PC-9 (cell line): ENCODE data around the gene SCAPER. TPM values are rescaled to one million over a fixed set of nuclear protein-coding genes. Genes with fewer than 3 reads are reported as not detected.
"Not testable (repeated sequence)": the region's sequence is repeated elsewhere in the genome, so short reads cannot be mapped to it uniquely, and the experiment has no call there.

Experiments
- BruUV-seq: library from RNA; stranded (reverse); fragments of 400-500 nt; replicated peaks from 2 replicates; lab custom pipeline; 2021; lab: Mats Ljungman, UMichigan
- CTCF ChIA-PET: fragments of 300-600 bp; sonication (Branson Sonifier 250); formaldehyde crosslinking; loops from one replicate; lab custom pipeline; 2022; ENCODE audit warnings: antibody characterized with exemption; lab: Charles Lee
- POLR2A ChIA-PET: fragments of 300-600 bp; sonication (Branson Sonifier 250); formaldehyde crosslinking; loops from one replicate; lab custom pipeline; 2022; ENCODE audit warnings: antibody characterized with exemption; ENCODE audit not compliant: unreplicated experiment; lab: Charles Lee
- DNase-seq, 2 experiments: peaks; one replicate each; pipeline versions ENCODE4 v3.0.0 to v3.0.0-alpha.2; 2015 to 2022; ENCODE audit warnings: mixed read lengths in 1 of 2
- H2AFZ ChIP-seq: fragments of 200-600 bp; sonication (generic); 2 replicates; pipeline ENCODE4 v1.8.1; 2017; ENCODE audit warnings: antibody characterized with exemption
- H3F3A ChIP-seq: fragments of 200-600 bp; sonication (generic); 2 replicates; pipeline ENCODE4 v1.8.1; 2017; ENCODE audit warnings: antibody characterized with exemption, mild to moderate bottlenecking, low read depth; ENCODE audit not compliant: insufficient read depth
- H3K27ac ChIP-seq: fragments of 200-600 bp; sonication (generic); 2 replicates; pipeline ENCODE4 v1.6.1; 2016; ENCODE audit warnings: mixed run types
- H3K27me3 ChIP-seq: fragments of 200-600 bp; sonication (generic); 2 replicates; pipeline ENCODE4 v1.6.1; 2016; ENCODE audit warnings: low read depth, mixed run types; ENCODE audit not compliant: insufficient read depth
- H3K36me3 ChIP-seq: fragments of 200-600 bp; sonication (generic); 2 replicates; pipeline ENCODE4 v1.6.1; 2016; ENCODE audit warnings: low read depth, mixed run types
- H3K4me1 ChIP-seq: fragments of 200-600 bp; sonication (generic); replicated peaks from 2 replicates; pipeline ENCODE4 v1.6.1; 2016; ENCODE audit warnings: mixed run types; ENCODE audit not compliant: insufficient read depth
- H3K4me2 ChIP-seq: fragments of 200-600 bp; sonication (generic); 2 replicates; pipeline ENCODE4 v1.6.1; 2017; ENCODE audit warnings: mixed run types
- H3K4me3 ChIP-seq: fragments of 200-600 bp; sonication (generic); 2 replicates; pipeline ENCODE4 v1.6.1; 2016; ENCODE audit warnings: mixed run types
- H3K79me2 ChIP-seq: fragments of 200-600 bp; sonication (generic); 2 replicates; pipeline ENCODE4 v1.6.1; 2017; ENCODE audit warnings: low read depth, mixed run types
- H3K9me2 ChIP-seq: fragments of 200-600 bp; sonication (generic); 2 replicates; pipeline ENCODE4 v1.8.1; 2017; ENCODE audit warnings: mild to moderate bottlenecking; ENCODE audit not compliant: insufficient read depth
- H3K9me3 ChIP-seq: fragments of 200-600 bp; sonication (generic); 2 replicates; pipeline ENCODE4 v1.8.1; 2016; ENCODE audit warnings: low read depth; ENCODE audit not compliant: insufficient read depth
- H4K20me1 ChIP-seq: fragments of 200-600 bp; sonication (generic); 2 replicates; pipeline ENCODE4 v1.8.1; 2017; ENCODE audit not compliant: insufficient read depth
- EZH2 ChIP-seq: fragments of 200-600 bp; sonication (generic); IDR thresholded peaks from 2 replicates; pipeline ENCODE4 v1.8.0; 2017; ENCODE audit warnings: antibody characterized with exemption, low read depth
- intact Hi-C: fragments of 100-400 bp; cut with micrococcal nuclease; formaldehyde crosslinking; loops from one replicate; pipeline ENCODE4 v1.10.0; 2022; ENCODE audit not compliant: unreplicated experiment
- total RNA-seq: library from RNA; stranded (reverse); gene quantifications from 2 replicates; pipeline ENCODE4 v1.2.3, GENCODE V29; 2021
- TF ChIP-seq, protein P1 (sequence below): fragments of 200-600 bp; sonication (generic); conservative IDR thresholded peaks from 2 replicates; pipeline ENCODE4 v1.6.1; 2017; ENCODE audit warnings: mixed run types, antibody characterized with exemption, mild to moderate bottlenecking, moderate library complexity

Gene SCAPER
- total RNA-seq, 1 experiment from 2014 or later = 18.7 TPM

DNA sequence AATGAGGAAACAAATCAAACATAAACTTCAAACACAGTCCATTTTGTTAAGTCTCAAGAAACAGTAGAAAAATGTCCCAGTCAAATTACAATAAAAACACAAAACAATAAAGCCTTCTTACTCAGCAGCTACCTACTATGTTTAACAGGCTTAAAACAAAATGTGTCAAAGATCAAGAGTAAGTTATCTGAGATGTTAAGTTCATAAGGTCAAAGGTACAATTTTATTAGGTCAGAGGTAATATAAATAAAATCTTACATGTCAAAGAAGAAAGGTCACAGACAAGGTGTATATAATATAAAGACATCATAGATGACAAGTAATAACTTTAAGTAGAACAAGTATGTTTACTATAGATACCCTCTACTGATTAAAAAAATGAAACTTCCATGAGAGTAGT, 208.3 kb downstream of the SCAPER start:
- CTCF ChIA-PET = no interaction called here
- no peak for TF ChIP-seq EZH2
- TF ChIP-seq, protein P1, sequence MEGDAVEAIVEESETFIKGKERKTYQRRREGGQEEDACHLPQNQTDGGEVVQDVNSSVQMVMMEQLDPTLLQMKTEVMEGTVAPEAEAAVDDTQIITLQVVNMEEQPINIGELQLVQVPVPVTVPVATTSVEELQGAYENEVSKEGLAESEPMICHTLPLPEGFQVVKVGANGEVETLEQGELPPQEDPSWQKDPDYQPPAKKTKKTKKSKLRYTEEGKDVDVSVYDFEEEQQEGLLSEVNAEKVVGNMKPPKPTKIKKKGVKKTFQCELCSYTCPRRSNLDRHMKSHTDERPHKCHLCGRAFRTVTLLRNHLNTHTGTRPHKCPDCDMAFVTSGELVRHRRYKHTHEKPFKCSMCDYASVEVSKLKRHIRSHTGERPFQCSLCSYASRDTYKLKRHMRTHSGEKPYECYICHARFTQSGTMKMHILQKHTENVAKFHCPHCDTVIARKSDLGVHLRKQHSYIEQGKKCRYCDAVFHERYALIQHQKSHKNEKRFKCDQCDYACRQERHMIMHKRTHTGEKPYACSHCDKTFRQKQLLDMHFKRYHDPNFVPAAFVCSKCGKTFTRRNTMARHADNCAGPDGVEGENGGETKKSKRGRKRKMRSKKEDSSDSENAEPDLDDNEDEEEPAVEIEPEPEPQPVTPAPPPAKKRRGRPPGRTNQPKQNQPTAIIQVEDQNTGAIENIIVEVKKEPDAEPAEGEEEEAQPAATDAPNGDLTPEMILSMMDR = no peak
- Histone ChIP-seq H2AFZ (no peak overlapping the region), H3K27me3 (no peaks in the 10 kb centered on the region), H3K4me2 (no peak overlapping the region), H3K79me2 (no peaks in the 10 kb centered on the region), H3K27ac (no peak overlapping the region), H3K36me3 (no peaks in the 10 kb centered on the region), H3F3A (no peaks in the 10 kb centered on the region), H3K9me3 (no peaks in the 10 kb centered on the region), H3K4me1 (no peaks in the 10 kb centered on the region), H3K9me2 (no peaks in the 10 kb centered on the region), H3K4me3 (no peak overlapping the region), H4K20me1 (no peaks in the 10 kb centered on the region)
- POLR2A ChIA-PET = interaction anchor here (0.6 kb wide), 1 partner anchor 17 kb away, joined by 6 read pairs; no protein-coding TSS in a partner anchor
- DNase-seq = no peak
- intact Hi-C loops = no loop called here
- BruUV-seq = no TSS peak

DNA sequence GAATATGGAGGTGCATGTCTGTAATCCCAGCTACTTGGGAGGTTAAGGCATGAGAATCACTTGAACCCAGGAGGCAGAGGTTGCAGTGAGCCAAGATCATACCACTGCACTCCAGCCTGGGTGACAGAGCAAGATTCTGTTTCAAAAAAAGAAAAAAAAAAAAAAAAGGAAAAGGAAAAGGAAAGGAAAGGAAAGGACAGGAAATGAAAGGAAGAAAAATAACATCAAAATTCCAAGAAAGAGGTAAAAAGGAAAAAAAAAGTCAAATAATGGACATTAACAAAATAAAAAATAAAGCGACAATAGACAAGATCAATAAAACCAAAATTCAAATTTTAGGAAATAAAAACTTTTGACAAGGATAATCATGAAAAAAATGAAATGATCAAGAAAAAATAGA, 212.6 kb downstream of the SCAPER start:
- intact Hi-C loops = not testable (repeated sequence)

DNA sequence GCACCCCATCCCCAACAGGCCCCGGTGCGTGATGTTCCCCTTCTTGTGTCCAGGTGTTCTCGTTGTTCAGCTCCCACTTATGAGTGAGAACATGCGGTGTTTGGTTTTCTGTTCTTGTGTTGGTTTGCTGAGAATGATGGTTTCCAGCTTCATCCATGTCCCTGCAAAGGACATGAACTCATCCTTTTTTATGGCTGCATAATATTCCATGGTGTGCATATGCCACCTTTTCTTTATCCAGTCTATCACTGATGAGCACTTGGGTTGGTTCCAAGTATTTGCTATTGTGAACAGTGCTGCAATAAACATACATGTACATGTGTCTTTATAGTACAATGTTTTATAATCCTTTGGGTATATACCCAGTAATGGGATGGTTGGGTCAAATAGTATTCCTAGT, 217.5 kb downstream of the SCAPER start:
- H3K27me3 ChIP-seq, H4K20me1 ChIP-seq, BruUV-seq, H2AFZ ChIP-seq, H3K27ac ChIP-seq, H3K4me1 ChIP-seq, H3K36me3 ChIP-seq, intact Hi-C loops, CTCF ChIA-PET, H3K9me2 ChIP-seq, H3F3A ChIP-seq, H3K9me3 ChIP-seq, H3K4me2 ChIP-seq, H3K4me3 ChIP-seq, DNase-seq, POLR2A ChIA-PET, H3K79me2 ChIP-seq: not testable (repeated sequence)

More for the DNA sequence above, 212.6 kb downstream of the SCAPER start:
- H2AFZ ChIP-seq, H3K9me3 ChIP-seq, H3K79me2 ChIP-seq, POLR2A ChIA-PET, H3K9me2 ChIP-seq, H3K36me3 ChIP-seq, DNase-seq, H4K20me1 ChIP-seq, CTCF ChIA-PET, H3K27ac ChIP-seq, H3F3A ChIP-seq, BruUV-seq, H3K27me3 ChIP-seq, H3K4me3 ChIP-seq, H3K4me1 ChIP-seq, H3K4me2 ChIP-seq: not testable (repeated sequence)

DNA sequence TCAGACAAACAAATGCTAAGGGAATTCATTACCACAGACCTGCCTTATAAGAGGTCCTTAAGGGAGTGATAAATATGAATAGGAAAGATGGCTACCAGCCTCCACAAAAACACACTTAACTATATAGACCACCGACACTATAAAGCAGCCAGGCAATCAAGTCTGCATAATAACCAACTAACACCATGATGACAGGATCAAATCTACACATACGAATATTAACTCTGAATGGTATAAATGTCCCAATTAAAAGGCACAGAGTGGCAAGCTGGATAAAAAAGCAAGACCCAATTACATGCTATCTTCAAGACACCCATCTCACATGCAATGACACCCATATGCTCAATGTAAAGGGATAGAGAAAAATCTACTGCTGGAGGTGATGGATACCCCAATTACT, 221.1 kb downstream of the SCAPER start:
- no peaks in the 10 kb centered on the region for H4K20me1 ChIP-seq
- H3K36me3 ChIP-seq = no peaks in the 10 kb centered on the region
- intact Hi-C loops = no loop called here
- BruUV-seq = no TSS peak
- TF ChIP-seq, protein P1 = no peak
- TF ChIP-seq EZH2 = no peak
- POLR2A ChIA-PET = no interaction called here
- CTCF ChIA-PET = no interaction called here
- no peak overlapping the region for H3K27ac ChIP-seq
- H3F3A ChIP-seq = no peaks in the 10 kb centered on the region
- H3K4me3 ChIP-seq = no peak overlapping the region
- no peaks in the 10 kb centered on the region for H3K27me3 ChIP-seq
- no peaks in the 10 kb centered on the region for H3K9me3 ChIP-seq
- H3K9me2 ChIP-seq = no peaks in the 10 kb centered on the region
- no peaks in the 10 kb centered on the region for H3K4me1 ChIP-seq
- no peak overlapping the region for H3K4me2 ChIP-seq
- no peak for DNase-seq
- no peak overlapping the region for H2AFZ ChIP-seq
- no peaks in the 10 kb centered on the region for H3K79me2 ChIP-seq
